CD14-positive monocyte (primary cell): ENCODE results near the gene RETREG1. TPM values are rescaled to one million over a fixed set of nuclear protein-coding genes. Genes with fewer than 3 reads are reported as not detected.
"Not testable (repeated sequence)": the region's sequence is repeated elsewhere in the genome, so short reads cannot be mapped to it uniquely, and the experiment has no call there.

Experiments
- DNase-seq, 3 donors: peaks; one replicate each; pipeline ENCODE4 v3.0.0-alpha.2; 2011 to 2022
- H2AFZ ChIP-seq: 2 replicates; pipeline ENCODE4 v1.6.0; 2012; ENCODE audit warnings: mild to moderate bottlenecking, low read depth, low read length, inconsistent platforms; ENCODE audit not compliant: insufficient read depth, poor library complexity, severe bottlenecking
- H3K27ac ChIP-seq, 2 donors: 1 replicate in 1 of 2; 2 replicates in 1 of 2; pipeline ENCODE4 v1.5.1; 2012 to 2013; ENCODE audit warnings: low read length in 2 of 2, control low read depth in 1 of 2, inconsistent platforms in 1 of 2, low read depth in 1 of 2, mild to moderate bottlenecking in 1 of 2
- H3K27me3 ChIP-seq, 2 donors: one replicate each; pipeline versions ENCODE4 v1.6.0 to v1.6.1; 2011 to 2013; ENCODE audit warnings: low read length in 2 of 2; ENCODE audit not compliant: control insufficient read depth in 2 of 2, insufficient read depth in 2 of 2
- H3K36me3 ChIP-seq, 2 donors: replicated peaks in 1 of 2; 1 replicate in 1 of 2; 2 replicates in 1 of 2; pipeline versions ENCODE4 v1.5.1 to v1.6.1; 2012 to 2013; ENCODE audit warnings: low read length in 2 of 2, control low read depth in 1 of 2, inconsistent platforms in 1 of 2, mild to moderate bottlenecking in 1 of 2; ENCODE audit not compliant: insufficient read depth in 2 of 2, control insufficient read depth in 1 of 2
- H3K4me1 ChIP-seq, 2 donors: 1 replicate in 1 of 2; 2 replicates in 1 of 2; pipeline versions ENCODE4 v1.5.1 to v1.6.1; 2012 to 2013; ENCODE audit warnings: low read length in 2 of 2, control low read depth in 1 of 2, inconsistent platforms in 1 of 2, mild to moderate bottlenecking in 1 of 2, moderate library complexity in 1 of 2; ENCODE audit not compliant: insufficient read depth in 2 of 2, control insufficient read depth in 1 of 2
- H3K4me2 ChIP-seq: replicated peaks from 2 replicates; pipeline ENCODE3; 2012; ENCODE audit warnings: low read length, moderate library complexity, mild to moderate bottlenecking; ENCODE audit not compliant: poor library complexity, severe bottlenecking; ENCODE audit errors: extremely low read depth
- H3K4me3 ChIP-seq, 3 experiments: fragments of 200-600 bp in 1 of 3; sonication (generic) in 1 of 3; replicated peaks in 1 of 3; 1 replicate in 2 of 3; 2 replicates in 1 of 3; pipeline ENCODE4 v1.5.1; 2011 to 2013; ENCODE audit warnings: low read length in 3 of 3, mild to moderate bottlenecking in 3 of 3, control low read depth in 2 of 3, low read depth in 2 of 3, inconsistent platforms in 1 of 3, moderate library complexity in 1 of 3
- H3K79me2 ChIP-seq: 2 replicates; pipeline ENCODE4 v1.6.0; 2012; ENCODE audit warnings: mild to moderate bottlenecking, control low read depth, inconsistent platforms, low read length, moderate library complexity; ENCODE audit not compliant: insufficient read depth
- H3K9ac ChIP-seq: 2 replicates; pipeline ENCODE4 v1.6.0; 2017; ENCODE audit warnings: low read length, mild to moderate bottlenecking; ENCODE audit not compliant: insufficient read depth, poor library complexity, severe bottlenecking
- H3K9me3 ChIP-seq, 2 donors: replicated peaks in 1 of 2; 1 replicate in 1 of 2; 2 replicates in 1 of 2; pipeline versions ENCODE4 v1.5.1 to v1.6.1; 2012 to 2013; ENCODE audit warnings: low read length in 2 of 2, control low read depth in 1 of 2; ENCODE audit not compliant: control insufficient read depth in 1 of 2, insufficient read depth in 1 of 2
- H4K20me1 ChIP-seq: 2 replicates; pipeline ENCODE4 v1.6.0; 2012; ENCODE audit warnings: mild to moderate bottlenecking, low read length, control low read depth, moderate library complexity; ENCODE audit not compliant: insufficient read depth
- H3K27ac Mint-ChIP-seq, 7 donors: one replicate each; pipeline ENCODE4 v1.8.0; 2020; ENCODE audit warnings: mild to moderate bottlenecking in 7 of 7, mixed read lengths in 7 of 7, moderate library complexity in 6 of 7, inconsistent platforms in 2 of 7
- H3K27me3 Mint-ChIP-seq, 3 donors: one replicate each; pipeline ENCODE4 v1.8.0; 2021 to 2022; ENCODE audit warnings: low read depth in 3 of 3, mild to moderate bottlenecking in 3 of 3, mixed read lengths in 3 of 3, moderate library complexity in 3 of 3, inconsistent platforms in 1 of 3
- H3K36me3 Mint-ChIP-seq, 2 donors: one replicate each; pipeline ENCODE4 v1.8.0; 2020; ENCODE audit warnings: mixed read lengths in 2 of 2, inconsistent platforms in 1 of 2, mild to moderate bottlenecking in 1 of 2
- H3K4me1 Mint-ChIP-seq: one replicate; pipeline ENCODE4 v1.8.0; 2020; ENCODE audit warnings: mild to moderate bottlenecking, mixed read lengths
- H3K4me3 Mint-ChIP-seq, 2 donors: one replicate each; pipeline ENCODE4 v1.8.0; 2020; ENCODE audit warnings: mild to moderate bottlenecking in 2 of 2, mixed read lengths in 2 of 2, moderate library complexity in 1 of 2
- H3K9me3 Mint-ChIP-seq, 7 donors: one replicate each; pipeline ENCODE4 v1.8.0; 2020 to 2022; ENCODE audit warnings: mixed read lengths in 7 of 7, mild to moderate bottlenecking in 6 of 7, moderate library complexity in 6 of 7, inconsistent platforms in 2 of 7
- CTCF ChIP-seq: fragments of 200-600 bp; IDR thresholded peaks from one replicate; pipeline ENCODE4 v1.8.0; 2022; ENCODE audit warnings: antibody characterized with exemption, mild to moderate bottlenecking
- WGBS: methylation state at CpG from one replicate; pipeline ENCODE4 v1.1.5; 2013; ENCODE audit warnings: missing lambda C conversion rate; ENCODE audit not compliant: insufficient coverage; 5-methylcytosine and 5-hydroxymethylcytosine counted together
- intact Hi-C, 2 donors: fragments of 100-400 bp; cut with micrococcal nuclease; formaldehyde crosslinking; loops; one replicate each; pipeline versions ENCODE4 v1.15.0 to v1.15.1; 2023
- polyA plus RNA-seq, 3 donors: library from polyadenylated mRNA; depleted of rRNA in 1 of 3; unstranded in 2 of 3; stranded (reverse) in 1 of 3; fragments of 300-500 nt in 2 of 3; fragments of >200 nt in 1 of 3; fragmentation: Illumina TruSeq in 2 of 3; gene quantifications; 1 replicate in 2 of 3; 2 replicates in 1 of 3; pipeline ENCODE4 v1.2.3, GENCODE V29; 2012 to 2021

Gene RETREG1
- polyA plus RNA-seq, 3 donors = 3.5 to 6.4 (median 4.7) TPM

GRCh38 chr5:16656561-16657191 is 39.9 kb upstream of the RETREG1 start:
- Mint-ChIP-seq H3K27ac (peak overlapping the region in 1 of 7 donors; percentile 48), H3K27me3 (peaks cover 0 to 2% (median 2%) of the 10 kb centered on the region in 3 donors), H3K9me3 (peaks cover 0 to 7% (median 2%) of the 10 kb centered on the region in 7 donors), H3K36me3 (no peaks in the 10 kb centered on the region), H3K4me1 (peaks cover 5% of the 10 kb centered on the region), H3K4me3 (no peak overlapping the region)
- H3K79me2 ChIP-seq = no peaks in the 10 kb centered on the region
- no peaks in the 10 kb centered on the region for H3K9me3 ChIP-seq
- peak in 1 of 3 donors; percentile 15 for DNase-seq
- no peaks in the 10 kb centered on the region for H4K20me1 ChIP-seq
- 18% methylated on average over 2 of the region's 2 CpGs for WGBS
- no peak overlapping the region for H3K4me2 ChIP-seq
- H3K36me3 ChIP-seq = no peaks in the 10 kb centered on the region
- no peaks in the 10 kb centered on the region for H3K27me3 ChIP-seq
- intact Hi-C loops = no loop called here
- no peaks in the 10 kb centered on the region for H3K4me1 ChIP-seq
- H3K9ac ChIP-seq = no peak overlapping the region
- no peak overlapping the region for H2AFZ ChIP-seq
- H3K27ac ChIP-seq = no peak overlapping the region
- TF ChIP-seq CTCF = no peak
- no peak overlapping the region for H3K4me3 ChIP-seq

- H3K36me3 Mint-ChIP-seq = no peaks in the 10 kb centered on the region
- no peak overlapping the region for H3K9ac ChIP-seq
Measured at GRCh38 chr5:16654647-16655334, 38.0 kb upstream of the RETREG1 start.

GRCh38 chr5:16648739-16649138 is 31.9 kb upstream of the RETREG1 start:
- 94% methylated on average over 5 of the region's 8 CpGs for WGBS
- intact Hi-C loops, H3K36me3 ChIP-seq: not testable (repeated sequence)

More at GRCh38 chr5:16654647-16655334, 38.0 kb upstream of the RETREG1 start:
- TF ChIP-seq CTCF = no peak
- Mint-ChIP-seq H3K9me3 (peaks cover 0 to 7% (median 4%) of the 10 kb centered on the region in 7 donors), H3K4me3 (no peak overlapping the region), H3K27ac (no peak overlapping the region), H3K27me3 (peaks cover 0 to 2% (median 0%) of the 10 kb centered on the region in 3 donors), H3K4me1 (peaks cover 5% of the 10 kb centered on the region)
- intact Hi-C loops = no loop called here
- Histone ChIP-seq H3K79me2 (no peaks in the 10 kb centered on the region), H4K20me1 (no peaks in the 10 kb centered on the region), H3K4me2 (no peak overlapping the region), H3K9me3 (no peaks in the 10 kb centered on the region), H3K36me3 (no peaks in the 10 kb centered on the region), H3K4me1 (no peaks in the 10 kb centered on the region), H2AFZ (no peak overlapping the region), H3K4me3 (no peak overlapping the region), H3K27me3 (no peaks in the 10 kb centered on the region), H3K27ac (no peak overlapping the region)
- DNase-seq = peak in 1 of 3 donors; percentile 40
- WGBS = 100% methylated on average over 2 of the region's 6 CpGs

More at GRCh38 chr5:16648739-16649138, 31.9 kb upstream of the RETREG1 start:
- not testable (repeated sequence) for H3K27me3 Mint-ChIP-seq, DNase-seq, H3K4me3 Mint-ChIP-seq, H4K20me1 ChIP-seq, H3K4me1 ChIP-seq, H3K27ac Mint-ChIP-seq, H3K27me3 ChIP-seq, H3K27ac ChIP-seq, H3K79me2 ChIP-seq, H3K4me3 ChIP-seq, H2AFZ ChIP-seq, H3K9ac ChIP-seq, H3K4me2 ChIP-seq, H3K9me3 ChIP-seq, H3K4me1 Mint-ChIP-seq, H3K36me3 Mint-ChIP-seq
- peaks cover 3 to 31% (median 13%) of the 10 kb centered on the region in 7 donors for H3K9me3 Mint-ChIP-seq
